NCI-H1436 (cell line): ENCODE measurements around the gene TOMM20.
A peak's percentile ranks its signal among the peaks of the same experiment; 100 is the strongest.
"Not testable (repeated sequence)": the region's sequence is repeated elsewhere in the genome, so short reads cannot be mapped to it uniquely, and the experiment has no call there.

Experiments
- DNase-seq: peaks from one replicate; lab custom pipeline; 2025; lab: John Stamatoyannopoulos, UW

The TOMM20 gene

DNA sequence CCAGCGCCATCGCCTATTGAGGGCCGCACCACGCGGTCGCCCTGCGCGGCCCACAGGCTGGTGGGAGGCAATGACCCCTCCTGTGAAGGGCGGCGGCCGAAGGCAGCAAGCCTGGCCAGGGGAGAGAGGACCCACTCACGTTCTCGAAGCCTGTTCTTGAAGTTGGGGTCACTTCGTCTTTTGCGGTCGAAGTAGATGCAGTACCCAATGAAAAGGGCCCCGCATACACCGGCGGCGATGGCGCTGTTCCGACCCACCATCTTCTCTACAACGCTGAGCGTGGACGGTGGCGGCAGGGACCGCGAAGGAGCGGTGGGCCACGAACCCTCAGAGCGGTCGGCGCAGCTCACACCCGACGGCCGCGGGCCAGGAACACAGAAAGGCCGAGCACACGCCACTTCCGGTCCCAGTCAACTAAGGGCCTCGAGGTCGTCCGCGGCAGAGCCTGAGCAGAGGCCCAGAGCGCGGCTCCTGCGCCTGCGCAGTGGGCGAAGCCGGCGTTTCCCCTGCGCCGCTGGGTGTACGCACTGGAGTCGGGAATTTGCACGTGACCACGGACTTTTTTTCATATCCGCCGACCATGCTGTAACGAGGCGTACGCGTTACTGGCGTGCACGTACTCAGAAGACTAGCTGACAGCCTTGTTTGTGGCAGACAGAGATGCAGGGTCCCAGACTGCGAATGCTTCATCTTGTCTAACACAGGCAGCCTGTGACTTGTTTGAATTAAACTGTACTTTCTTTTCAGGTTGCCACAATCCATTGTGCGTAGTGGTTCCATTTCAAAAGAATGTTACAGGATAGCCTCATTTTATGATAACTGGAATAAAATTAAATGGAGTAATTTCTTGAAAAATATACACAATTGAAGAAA is at the start of gene TOMM20:
Gene TOMM20 (minus strand): TSS at position 382 of the 873 bp plus-strand sequence. CDS start 122 bp downstream, at position 260.
- peak; percentile 98 for DNase-seq

DNA sequence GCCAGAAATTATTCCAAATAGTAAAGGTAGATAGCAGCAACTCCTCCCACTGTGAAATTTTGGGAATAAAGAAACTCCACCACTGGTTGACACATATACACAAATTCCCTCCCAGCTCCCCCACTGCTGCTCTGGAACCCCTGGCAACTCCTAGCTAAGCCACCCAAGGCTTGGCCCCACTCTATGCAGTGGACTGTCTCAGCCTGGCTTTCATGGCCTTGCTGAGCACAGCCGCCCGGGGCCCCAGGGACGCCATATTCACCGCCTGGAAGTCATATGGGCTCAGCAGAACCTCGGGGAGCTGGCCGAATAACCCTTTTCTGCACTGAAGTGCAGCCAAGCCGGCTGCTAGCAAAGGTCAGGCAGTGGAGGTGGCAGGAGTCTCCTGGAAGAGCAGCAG is 47.8 kb upstream of the TOMM20 start:
- no peak for DNase-seq

DNA sequence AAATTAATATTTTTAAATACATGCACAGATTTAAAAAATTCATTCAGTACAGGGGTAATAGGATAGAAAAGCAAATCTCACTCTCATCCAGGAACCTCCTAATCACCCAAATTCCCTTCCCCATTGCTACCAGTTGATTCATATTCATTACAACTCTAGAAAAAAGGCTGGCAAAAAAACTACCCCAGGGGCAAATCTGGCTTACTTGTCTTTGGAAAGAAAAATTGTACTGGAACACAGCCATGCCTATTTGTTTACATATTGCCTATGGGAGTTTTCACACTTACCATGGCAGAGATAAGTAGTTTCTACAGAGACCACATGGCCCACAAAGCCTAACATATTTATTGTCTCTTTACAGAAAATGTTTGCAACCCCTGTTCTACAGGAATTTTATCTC is 41.3 kb upstream of the TOMM20 start:
- DNase-seq: no peak

DNA sequence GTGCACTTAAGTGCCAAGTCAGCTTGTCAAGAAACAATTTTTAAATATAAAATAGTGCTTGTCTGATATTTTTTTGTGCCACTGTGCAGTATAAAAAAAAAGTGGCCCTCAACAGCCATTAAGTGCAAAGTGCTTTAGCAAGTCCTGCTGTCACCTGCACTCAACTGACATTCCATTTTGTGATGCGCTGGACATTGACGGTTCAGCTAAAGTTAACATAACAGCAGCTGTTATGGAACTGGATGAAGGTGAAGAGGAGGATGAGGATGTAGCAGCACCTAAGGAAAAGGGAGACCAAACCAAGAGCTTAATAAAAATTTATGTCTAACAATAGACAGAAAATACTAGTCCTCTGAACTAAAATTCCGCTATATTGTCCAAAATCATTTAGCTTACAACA is 39.7 kb upstream of the TOMM20 start:
- no peak for DNase-seq

DNA sequence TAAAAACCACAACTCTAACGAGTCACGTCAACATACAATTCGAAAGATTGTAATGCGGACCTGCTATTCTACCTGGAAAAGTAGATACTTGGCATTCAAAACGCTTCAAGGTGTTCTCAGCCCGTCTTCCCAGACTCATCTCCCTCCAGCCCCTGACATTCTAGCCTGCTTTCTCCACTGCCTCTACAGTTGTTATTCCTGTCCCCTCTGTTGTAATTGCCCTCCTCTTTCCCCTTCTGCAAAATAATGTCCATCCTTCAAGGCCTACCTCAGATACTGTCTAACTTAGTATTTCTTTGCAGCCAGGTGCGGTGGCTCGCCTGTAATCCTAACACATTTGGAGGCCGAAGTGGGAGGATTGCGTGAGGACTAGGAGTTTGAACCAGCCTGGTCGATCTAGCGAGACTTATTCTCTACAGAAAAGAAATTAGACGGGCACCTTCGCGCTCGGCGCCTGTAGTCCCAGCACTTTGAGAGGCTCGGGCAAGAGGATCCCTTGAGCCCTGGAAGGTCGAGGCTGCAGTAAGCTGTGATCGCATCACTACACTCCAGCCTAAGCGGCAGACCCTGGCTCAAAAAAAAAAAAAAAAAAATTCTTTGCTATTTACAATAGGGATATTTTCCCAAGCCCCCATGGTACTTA is 33.2 kb upstream of the TOMM20 start:
- DNase-seq: no peak

DNA sequence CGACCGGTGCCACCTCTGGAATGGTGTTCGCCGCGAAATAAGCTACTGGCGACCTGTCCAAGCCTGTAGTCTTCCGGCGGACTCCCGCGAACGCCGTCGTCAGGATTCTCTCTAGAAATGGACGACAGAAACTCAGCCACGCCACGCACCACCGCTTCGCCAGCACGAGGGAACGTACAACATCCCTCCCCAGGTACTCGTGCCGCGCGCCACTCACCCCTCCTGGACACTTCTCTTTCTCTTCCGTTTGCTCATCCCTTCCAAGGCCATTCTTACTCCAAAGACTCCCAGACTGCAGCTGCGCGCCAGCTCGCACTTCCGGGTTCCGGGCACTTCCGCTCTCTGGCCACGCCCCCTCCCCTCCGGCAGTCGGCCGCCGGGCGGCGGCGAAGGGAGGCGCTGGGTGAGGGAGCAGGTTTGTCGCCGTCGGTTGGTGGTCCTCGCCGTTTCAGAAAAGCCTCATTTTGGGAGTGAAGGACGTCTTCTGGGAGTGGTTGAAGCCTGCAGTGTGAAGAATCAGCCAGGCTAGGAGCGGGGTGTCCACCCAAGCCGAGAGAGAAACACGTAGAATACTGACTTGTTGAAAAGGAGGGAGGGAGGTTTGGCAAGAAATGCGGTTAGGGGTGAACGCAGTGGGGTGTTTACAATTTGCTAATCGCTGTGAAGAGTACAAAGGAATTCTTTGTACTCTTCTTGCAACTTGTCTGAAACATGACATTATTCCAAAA is 32.5 kb upstream of the TOMM20 start, which contains the start of gene RBM34:
Gene RBM34 (minus strand): TSS at position 294 of the 728 bp plus-strand sequence. CDS start 24 bp downstream, at position 270.
- peak; percentile 93 for DNase-seq

DNA sequence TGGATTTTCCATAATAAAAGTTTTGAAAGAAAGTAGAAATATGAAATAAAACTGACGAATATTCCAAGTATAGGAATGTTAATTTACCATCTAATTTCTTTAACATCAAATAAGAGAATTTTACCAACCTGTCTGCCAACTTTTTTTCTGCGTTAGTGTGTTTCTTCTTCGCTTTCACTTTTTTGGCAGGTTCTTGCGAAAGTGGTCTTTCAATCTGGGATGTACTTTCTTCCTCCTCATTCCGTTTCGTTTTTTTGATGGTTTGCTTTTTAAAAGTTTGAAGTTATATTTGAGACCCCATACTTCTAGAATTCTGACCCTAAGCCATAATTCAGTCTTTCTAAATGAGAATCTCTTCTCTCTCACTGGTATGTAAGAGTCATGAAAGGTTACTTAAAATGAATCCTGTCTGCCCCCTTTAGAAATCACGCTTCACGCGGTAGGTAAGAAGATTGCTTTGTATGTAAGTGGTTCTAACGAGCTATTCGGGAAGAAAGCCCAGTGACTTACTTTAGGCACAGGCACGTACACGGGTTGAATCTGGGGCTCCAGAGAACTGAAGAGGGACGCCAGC is 31.8 kb upstream of the TOMM20 start:
- peak; percentile 36 for DNase-seq

DNA sequence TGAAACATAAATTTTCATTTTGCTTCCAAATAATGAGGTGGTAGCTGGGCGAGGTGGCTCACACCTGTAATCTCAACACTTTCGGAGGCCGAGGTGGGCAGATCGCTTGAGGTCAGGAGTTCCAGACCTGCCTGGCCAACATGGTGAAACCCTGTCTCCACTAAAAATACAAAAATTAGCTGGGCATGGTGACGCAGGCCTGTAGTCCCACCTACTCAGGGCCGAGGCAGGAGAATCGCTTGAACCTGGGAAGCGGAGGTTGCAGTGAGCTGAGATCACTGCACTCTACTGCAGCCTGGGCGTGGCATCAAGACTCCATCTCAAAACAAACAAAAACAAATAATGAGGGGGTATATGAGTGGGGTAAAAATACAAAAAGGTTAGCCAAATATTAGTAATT is 31.3 kb upstream of the TOMM20 start:
- DNase-seq: not testable (repeated sequence)

DNA sequence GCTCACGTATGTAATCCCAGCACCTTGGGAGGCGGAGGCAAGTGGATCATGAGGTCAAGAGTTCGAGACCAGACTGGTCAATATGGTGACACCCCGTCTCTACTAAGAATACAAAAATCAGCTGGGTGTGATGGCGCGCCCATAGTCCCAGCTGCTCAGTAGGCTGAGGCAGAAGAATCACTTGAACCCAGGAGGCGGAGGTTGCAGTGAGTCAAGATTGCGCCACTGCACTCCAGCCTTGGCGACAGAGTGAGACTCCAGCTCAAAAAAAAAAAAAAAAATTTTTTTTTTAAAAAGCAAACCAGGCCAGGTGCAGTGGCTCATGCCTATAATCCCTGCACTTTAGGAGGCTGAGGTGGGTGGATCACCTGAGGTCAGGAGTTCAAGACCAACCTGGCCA is 30.6 kb upstream of the TOMM20 start:
- DNase-seq: not testable (repeated sequence)

DNA sequence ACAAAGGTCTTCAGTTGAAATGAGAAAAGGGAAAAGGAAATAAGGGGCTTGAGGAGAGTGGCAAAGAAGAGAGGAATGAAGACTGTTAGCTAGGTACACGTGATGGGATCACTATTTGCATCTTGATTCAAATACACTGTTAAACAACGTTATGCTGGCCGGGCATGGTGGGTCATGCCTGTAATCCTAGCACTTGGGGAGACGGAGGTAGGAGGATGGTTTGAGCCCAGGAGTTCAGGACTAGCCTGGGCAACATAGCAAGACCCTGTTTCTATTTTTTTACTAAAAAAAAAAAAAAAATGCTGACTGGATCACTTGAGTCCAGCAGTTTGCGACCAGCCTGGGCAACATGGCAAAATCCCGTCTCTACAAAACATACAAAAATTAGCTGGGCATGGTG is 30.0 kb upstream of the TOMM20 start:
- no peak for DNase-seq

DNA sequence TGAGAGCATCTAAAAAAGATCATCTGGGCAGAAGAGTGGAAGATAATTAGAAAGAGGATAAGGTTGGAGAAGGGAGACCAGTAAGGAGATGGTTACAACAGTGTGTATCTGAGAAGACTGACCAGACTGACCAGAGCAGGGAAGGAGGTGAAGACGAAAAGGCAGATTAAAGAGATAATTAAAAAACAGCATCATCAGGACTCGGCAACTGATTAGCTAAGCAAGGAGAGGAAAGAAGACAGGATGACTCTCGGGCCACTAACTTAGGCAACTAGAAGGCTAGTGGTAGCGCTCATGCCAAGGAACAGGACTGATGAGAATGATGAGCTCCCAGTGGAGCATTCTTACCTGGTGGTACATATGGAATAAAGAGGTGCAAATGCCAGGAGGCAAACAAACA is 28.5 kb upstream of the TOMM20 start:
- DNase-seq: no peak

DNA sequence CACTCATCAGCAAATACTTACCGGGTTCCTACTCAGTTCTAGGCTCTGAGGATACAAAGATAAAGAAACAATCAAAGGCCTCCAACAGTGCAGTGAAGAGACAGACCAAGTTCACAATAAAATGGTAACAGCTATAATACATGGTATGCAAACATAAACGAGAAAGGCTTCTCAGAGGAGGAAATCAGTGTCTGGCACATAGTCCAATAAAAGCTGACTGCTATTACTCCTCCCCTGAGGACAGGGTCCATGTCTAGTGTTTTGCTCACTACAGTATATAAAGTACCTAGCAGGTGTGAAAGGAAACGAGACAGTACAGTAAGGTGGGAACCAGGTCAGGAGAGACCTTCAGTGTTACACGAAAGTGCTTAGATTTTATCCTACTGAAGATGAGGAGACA is 28.1 kb upstream of the TOMM20 start:
- no peak for DNase-seq

DNA sequence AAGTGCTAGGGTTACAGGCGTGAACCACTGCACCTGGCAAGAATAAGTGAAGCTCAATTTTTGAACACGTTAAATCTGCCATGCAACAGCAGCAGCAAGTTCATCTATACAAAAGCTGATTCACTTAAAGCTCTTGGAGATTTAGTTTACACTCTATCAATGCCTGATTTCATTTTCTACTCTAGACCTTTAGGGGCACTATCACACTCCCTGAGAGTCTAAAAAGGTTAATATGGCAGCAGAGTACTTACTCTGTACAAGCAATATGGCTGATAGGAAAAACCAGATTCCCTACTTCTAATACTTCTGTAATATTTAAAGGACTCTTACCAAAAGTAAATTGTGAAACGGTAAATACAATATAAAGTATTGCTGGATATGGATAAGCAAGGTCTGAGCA is 27.6 kb upstream of the TOMM20 start:
- no peak for DNase-seq

DNA sequence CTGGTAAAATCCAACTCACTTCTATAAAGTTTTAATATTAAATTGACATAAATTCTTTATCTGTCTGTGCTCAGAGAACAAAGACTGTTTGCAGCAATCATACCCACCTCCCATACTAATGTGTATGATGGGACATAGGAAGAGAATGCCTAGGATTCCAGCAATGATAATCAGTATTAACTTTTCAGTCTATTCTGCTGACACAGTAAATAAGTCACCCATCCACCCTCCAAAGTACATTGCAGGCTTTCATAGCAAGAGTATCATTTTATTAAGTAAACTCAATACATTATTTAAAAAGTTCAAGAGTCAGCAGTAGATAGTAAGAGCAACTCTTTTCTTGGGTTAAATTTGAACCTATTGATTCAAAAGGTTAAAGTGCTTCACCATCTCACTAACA is 23.6 kb upstream of the TOMM20 start:
- DNase-seq: no peak

DNA sequence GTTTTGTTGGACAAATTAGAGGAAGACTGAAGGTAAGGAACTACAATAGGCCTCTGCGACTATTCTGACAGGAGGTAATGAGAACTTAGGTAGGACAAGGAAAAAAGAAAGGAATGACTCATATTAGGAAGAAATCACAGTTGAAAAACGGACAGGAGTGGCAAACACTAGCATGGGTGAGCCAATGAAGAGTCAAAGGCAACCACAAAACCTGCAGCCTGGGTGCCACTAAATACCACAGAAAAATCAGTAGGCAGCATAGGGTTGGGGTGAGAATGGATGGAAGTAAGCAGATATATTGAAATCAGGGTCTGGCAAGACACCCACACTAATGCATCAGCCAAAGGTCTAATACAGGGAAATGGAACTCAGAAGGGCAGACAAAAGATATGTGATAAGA is 22.4 kb upstream of the TOMM20 start:
- no peak for DNase-seq

DNA sequence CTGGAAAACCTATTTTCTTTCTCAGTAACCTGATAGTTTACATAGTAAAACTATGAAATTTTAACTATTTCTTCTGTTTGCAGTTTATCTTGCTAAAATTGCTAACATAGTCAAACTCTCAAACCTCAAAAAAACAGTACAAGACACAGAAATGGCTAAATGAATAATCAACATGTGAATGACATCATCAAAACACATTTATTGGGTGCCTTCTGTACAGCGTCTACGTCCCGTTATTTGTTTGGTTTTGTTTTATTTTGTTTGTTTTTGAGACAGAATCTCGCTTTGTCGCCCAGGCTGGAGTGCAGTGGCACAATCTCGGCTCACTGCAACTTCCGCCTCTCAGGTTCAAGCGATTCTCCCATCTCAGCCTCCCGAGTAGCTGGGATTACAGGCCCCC is 21.2 kb upstream of the TOMM20 start:
- DNase-seq: no peak

DNA sequence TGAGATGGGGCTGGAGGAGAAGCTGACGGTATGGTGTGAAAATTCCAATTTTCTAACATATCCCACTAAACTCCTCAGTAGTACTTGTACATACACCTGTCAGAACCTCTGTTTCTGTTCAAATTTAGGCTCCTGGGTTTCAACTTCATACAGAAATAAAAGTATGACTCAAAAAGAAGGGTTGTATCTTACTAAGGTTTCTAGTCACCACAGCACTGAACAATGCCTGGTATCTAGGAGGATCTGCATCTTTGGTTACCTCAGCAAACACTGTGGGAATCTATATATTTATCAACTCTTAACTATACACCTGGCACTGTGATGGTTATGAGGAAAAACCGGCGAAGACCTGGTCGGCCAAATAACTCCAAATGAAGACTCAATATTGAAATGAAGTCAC is 18.6 kb upstream of the TOMM20 start:
- DNase-seq: no peak

DNA sequence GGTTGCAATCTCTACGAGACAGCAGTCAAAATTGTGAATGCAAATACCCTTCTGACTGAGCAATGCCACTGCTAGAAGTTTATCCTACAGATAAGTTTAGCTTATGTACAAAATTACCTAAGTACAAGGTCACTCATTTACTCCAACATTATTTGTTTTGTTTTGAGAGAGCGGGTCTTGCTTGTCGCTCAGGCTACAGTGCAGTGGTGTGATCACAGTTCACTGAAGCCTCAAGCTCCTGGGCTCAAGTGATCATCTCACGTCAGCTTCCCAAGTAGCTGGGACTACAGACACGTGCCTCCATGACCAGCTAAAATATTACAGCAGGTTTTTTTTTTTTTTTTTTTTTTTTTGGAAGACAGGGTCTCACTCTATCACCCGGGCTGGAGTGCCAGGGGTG is 17.0 kb upstream of the TOMM20 start:
- DNase-seq: no peak

DNA sequence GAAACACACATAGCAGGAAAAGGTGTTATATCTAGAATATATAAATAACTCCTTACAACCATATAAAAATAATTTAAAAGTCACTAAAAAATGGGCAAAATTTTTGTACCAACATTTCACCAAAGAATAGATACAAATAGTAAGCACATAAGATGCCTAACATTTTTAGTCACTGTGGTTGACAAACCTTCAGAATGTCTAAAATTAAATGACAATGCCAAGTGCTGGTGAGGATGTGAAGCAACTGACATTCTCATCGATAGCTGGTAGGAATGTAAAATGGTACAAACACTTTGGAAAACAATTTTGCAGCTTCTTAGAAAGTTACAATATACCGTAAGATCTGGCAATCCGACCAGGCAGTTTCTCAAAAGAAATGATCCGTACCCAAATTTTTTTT is 14.4 kb upstream of the TOMM20 start:
- DNase-seq: no peak

DNA sequence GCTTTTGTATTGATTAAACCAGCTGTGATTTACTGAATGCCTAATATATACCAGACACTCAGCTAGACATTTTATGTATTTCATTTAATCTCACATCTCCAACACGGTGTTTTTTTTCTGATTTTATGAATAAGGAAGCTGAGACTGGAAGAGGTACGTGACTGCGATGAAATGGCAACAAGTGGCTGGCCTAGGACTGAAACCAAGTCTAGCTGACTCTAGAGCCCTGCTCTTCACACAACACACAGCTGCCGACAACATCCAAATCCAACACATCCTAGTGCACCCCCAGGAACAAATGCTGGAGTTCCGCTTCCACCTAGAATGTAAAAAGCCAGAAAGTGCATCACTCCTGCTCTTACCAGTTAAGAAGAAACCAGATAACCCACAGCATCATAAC is 10.7 kb upstream of the TOMM20 start:
- no peak for DNase-seq

DNA sequence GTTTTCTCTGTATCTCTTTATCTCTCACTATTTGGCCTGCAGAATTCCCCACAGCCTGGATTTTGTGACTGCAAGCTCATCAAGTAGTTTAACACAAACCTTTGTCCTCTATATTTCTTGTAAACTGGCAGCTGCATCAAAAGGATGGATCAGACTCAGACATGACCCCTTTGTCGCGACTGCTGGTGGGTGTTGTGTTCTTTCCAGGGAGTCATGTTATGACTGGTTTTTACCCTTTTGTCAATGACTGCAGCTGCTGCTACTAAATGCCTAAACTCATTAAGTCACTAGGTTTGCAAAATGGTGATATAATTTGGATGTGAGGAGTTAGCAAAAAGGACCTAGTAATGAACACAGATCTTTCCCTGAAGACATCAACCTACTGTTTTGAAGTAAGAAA is 10.2 kb upstream of the TOMM20 start:
- no peak for DNase-seq

DNA sequence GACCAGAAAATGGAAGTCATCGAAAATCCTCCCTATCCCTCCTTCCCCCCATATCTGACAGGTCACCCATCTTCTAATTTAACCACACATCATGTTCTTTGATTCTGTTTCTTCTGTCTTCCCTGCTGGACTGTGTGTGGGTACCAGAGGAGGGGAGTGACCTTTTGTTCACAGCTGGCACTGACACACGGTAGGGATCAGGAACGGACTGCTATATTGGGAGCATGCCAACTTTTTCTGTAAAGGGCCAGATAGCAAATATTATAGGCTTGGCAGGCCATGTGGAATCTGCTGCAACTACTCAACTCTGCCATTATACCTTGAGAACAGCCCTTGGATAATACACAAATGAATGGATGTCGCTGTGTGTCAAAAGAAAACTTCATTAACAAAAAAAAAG is 7.5 kb upstream of the TOMM20 start:
- DNase-seq: no peak
